ENCODE data around the gene SLK.

GRCh38 chr10:103949728-103950127, 17.2 kb upstream of the SLK start:
- no peak for TF ChIP-seq CTCF (IDR thresholded peaks at IDR 0.05; ENCODE audit: low read depth, low read length)
- no peak for TF ChIP-seq EZH2phosphoT487 (IDR thresholded peaks at IDR 0.05; ENCODE audit: low read depth)

Data from OCI-LY3 (cell line).